SH-SY5Y (cell line): ENCODE results near the gene TMEM18.

ENCODE experiments used
- GATA2 ChIP-seq: IDR thresholded peaks from 2 replicates; pipeline ENCODE4 v1.6.1; 2011; ENCODE audit warnings: mild to moderate bottlenecking, low read depth, low read length
- GATA3 ChIP-seq: IDR thresholded peaks from 2 replicates; pipeline ENCODE4 v1.6.1; 2011; ENCODE audit warnings: low read depth, mild to moderate bottlenecking, low read length, moderate library complexity

- no peak for TF ChIP-seq GATA2
- no peak for TF ChIP-seq GATA3
Observed at GRCh38 chr2:682226-682625, 5.0 kb upstream of the TMEM18 start.
